Measurements from ENCODE around the gene UVRAG. TPM values are rescaled to one million over a fixed set of nuclear protein-coding genes. Genes with fewer than 3 reads are reported as not detected.
"Not testable (repeated sequence)": the region's sequence is repeated elsewhere in the genome, so short reads cannot be mapped to it uniquely, and the experiment has no call there.

UVRAG gene
- total RNA-seq, 1 experiment from 2014 or later: 31.3 TPM

DNA sequence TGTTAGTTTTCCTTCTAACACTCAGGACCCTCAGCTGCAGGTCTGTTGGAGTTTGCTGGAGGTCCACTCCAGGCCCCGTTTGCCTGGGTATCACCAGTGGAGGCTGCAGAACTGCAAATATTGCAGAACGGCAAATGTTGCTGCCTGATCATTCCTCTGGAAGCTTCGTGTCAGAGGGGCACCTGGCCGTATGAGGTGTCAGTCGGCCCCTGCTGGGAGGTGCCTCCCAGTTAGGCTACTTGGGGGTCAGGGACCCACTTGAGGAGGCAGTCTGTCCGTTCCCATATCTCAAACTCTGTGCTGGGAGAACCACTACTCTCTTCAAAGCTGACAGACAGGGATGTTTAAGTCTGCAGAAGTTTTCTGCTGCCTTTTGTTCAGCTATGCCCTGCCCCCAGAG lies 164.1 kb downstream of the UVRAG start:
- H3K4me3 Mint-ChIP-seq (ENCODE audit: unreplicated experiment); POLR2A ChIA-PET; H3K27ac Mint-ChIP-seq (ENCODE audit: unreplicated experiment); H3K27me3 Mint-ChIP-seq (ENCODE audit: insufficient read depth, unreplicated experiment); H3K4me1 ChIP-seq; CTCF ChIA-PET; H3K4me3 ChIP-seq (ENCODE audit: low read depth, low read length); DNase-seq; BruUV-seq (replicated peaks); H3K36me3 ChIP-seq (ENCODE audit: control insufficient read depth, insufficient read depth, low read length); H3K27me3 ChIP-seq (replicated peaks; ENCODE audit: control insufficient read depth, insufficient read depth, low read length); intact Hi-C loops (cut with micrococcal nuclease; ENCODE audit: unreplicated experiment); H3K9me3 ChIP-seq; H3K9me3 Mint-ChIP-seq (ENCODE audit: unreplicated experiment): not testable (repeated sequence)
- Mint-ChIP-seq H3K36me3 (ENCODE audit: insufficient read depth, unreplicated experiment) (peaks cover 11% of the 10 kb centered on the region), H3K4me1 (ENCODE audit: low read depth, unreplicated experiment) (peaks cover 14% of the 10 kb centered on the region)

DNA sequence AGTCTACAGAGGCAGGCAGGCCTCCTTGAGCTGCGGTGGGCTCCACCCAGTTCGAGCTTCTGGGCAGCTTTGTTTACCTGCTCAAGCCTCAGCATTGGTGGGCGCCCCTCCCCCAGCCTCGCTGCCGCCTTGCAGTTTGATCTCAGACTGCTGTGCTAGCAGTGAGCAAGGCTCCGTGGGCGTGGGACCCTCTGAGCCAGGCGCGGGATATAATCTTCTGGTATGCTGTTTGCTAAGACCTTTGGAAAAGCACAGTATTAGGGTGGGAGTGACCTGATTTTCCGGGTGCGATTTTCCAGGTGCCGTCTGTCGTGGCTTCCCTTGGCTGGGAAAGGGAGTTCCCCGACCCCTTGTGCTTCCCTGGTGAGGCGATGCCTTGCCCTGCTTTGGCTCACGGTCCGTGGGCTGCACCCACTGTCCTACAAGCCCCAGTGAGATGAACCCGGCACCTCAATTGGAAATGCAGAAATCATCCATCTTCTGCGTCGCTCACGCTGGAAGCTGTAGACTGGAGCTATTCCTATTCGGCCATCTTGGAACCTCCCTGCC lies 164.5 kb downstream of the UVRAG start:
- H3K27me3 ChIP-seq (replicated peaks; ENCODE audit: control insufficient read depth, insufficient read depth, low read length); H3K4me3 ChIP-seq (ENCODE audit: low read depth, low read length); H3K36me3 ChIP-seq (ENCODE audit: control insufficient read depth, insufficient read depth, low read length); H3K9me3 Mint-ChIP-seq (ENCODE audit: unreplicated experiment); intact Hi-C loops (cut with micrococcal nuclease; ENCODE audit: unreplicated experiment); POLR2A ChIA-PET; H3K4me1 ChIP-seq; CTCF ChIA-PET; BruUV-seq (replicated peaks); H3K9me3 ChIP-seq; DNase-seq; H3K27me3 Mint-ChIP-seq (ENCODE audit: insufficient read depth, unreplicated experiment); H3K4me3 Mint-ChIP-seq (ENCODE audit: unreplicated experiment); H3K27ac Mint-ChIP-seq (ENCODE audit: unreplicated experiment): not testable (repeated sequence)
- H3K4me1 Mint-ChIP-seq (ENCODE audit: low read depth, unreplicated experiment): peaks cover 14% of the 10 kb centered on the region
- H3K36me3 Mint-ChIP-seq (ENCODE audit: insufficient read depth, unreplicated experiment): peaks cover 11% of the 10 kb centered on the region

DNA sequence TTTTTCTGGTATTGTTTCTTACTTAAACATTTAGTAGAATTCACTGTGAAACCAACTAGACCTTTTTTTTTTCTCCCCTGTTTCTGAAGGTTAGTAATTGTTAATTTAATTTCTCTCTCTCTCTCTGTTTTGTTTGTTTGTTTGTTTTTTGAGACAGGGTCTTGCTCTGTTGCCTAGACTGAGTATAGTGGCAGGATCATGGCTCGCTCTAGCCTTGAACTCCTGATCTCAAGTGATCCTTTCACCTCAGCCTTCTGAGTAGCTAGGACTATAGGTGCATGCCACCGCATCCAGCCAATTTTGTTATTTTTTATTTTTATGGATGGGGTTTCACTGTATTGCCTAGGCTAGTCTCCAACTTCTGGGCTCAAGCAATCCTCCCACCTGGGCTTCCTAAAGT lies 165.0 kb downstream of the UVRAG start:
- POLR2A ChIA-PET: no interaction called here

DNA sequence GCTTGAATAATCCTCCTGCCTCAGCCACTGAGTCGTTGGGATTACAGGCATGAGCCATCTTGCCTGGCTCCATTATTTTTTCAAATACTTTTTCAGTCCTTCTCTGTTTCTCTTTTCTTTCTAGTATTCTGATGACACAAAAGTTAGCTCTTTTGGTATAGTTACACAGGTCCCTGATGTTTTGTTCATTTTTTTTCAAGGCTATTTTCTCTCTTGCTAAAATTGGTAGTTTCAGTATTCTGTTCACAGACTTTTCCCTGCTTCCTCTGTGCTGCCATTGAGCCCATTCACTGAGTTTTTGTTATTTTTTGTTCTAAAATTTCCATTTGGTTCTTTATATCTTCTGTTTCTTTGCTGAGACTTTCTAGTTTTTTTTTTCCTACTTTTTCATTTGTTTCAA lies 166.5 kb downstream of the UVRAG start:
- Mint-ChIP-seq H3K9me3 (ENCODE audit: unreplicated experiment) (no peaks in the 10 kb centered on the region), H3K4me3 (ENCODE audit: unreplicated experiment) (no peak overlapping the region), H3K36me3 (ENCODE audit: insufficient read depth, unreplicated experiment) (peaks cover 11% of the 10 kb centered on the region), H3K4me1 (ENCODE audit: low read depth, unreplicated experiment) (peaks cover 11% of the 10 kb centered on the region), H3K27ac (ENCODE audit: unreplicated experiment) (peak overlapping the region; percentile 40), H3K27me3 (ENCODE audit: insufficient read depth, unreplicated experiment) (no peaks in the 10 kb centered on the region)
- CTCF ChIA-PET: no interaction called here
- BruUV-seq (replicated peaks): no TSS peak
- Histone ChIP-seq H3K9me3 (no peaks in the 10 kb centered on the region), H3K36me3 (ENCODE audit: control insufficient read depth, insufficient read depth, low read length) (no peaks in the 10 kb centered on the region; the same call in 1 of the 2 replicates), H3K27me3 (replicated peaks; ENCODE audit: control insufficient read depth, insufficient read depth, low read length) (no peaks in the 10 kb centered on the region), H3K4me1 (no peaks in the 10 kb centered on the region), H3K4me3 (ENCODE audit: low read depth, low read length) (no peak overlapping the region)
- no peak for DNase-seq
- TF ChIP-seq, protein P1, sequence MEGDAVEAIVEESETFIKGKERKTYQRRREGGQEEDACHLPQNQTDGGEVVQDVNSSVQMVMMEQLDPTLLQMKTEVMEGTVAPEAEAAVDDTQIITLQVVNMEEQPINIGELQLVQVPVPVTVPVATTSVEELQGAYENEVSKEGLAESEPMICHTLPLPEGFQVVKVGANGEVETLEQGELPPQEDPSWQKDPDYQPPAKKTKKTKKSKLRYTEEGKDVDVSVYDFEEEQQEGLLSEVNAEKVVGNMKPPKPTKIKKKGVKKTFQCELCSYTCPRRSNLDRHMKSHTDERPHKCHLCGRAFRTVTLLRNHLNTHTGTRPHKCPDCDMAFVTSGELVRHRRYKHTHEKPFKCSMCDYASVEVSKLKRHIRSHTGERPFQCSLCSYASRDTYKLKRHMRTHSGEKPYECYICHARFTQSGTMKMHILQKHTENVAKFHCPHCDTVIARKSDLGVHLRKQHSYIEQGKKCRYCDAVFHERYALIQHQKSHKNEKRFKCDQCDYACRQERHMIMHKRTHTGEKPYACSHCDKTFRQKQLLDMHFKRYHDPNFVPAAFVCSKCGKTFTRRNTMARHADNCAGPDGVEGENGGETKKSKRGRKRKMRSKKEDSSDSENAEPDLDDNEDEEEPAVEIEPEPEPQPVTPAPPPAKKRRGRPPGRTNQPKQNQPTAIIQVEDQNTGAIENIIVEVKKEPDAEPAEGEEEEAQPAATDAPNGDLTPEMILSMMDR (IDR thresholded peaks at IDR 0.05; ENCODE audit: insufficient read depth in 1 of 2, low read depth in 1 of 2, low read length in 1 of 2, severe bottlenecking in 1 of 2, unreplicated experiment in 1 of 2): no peak
- intact Hi-C loops (cut with micrococcal nuclease; ENCODE audit: unreplicated experiment): no loop called here
- POLR2A ChIA-PET: interaction anchor here (0.7 kb wide), 1 partner anchor 92 kb away, joined by 4 read pairs; no protein-coding TSS in a partner anchor

More for the DNA sequence above, 165.0 kb downstream of the UVRAG start:
- H3K9me3 Mint-ChIP-seq (ENCODE audit: unreplicated experiment): no peaks in the 10 kb centered on the region
- no peaks in the 10 kb centered on the region for H3K27me3 ChIP-seq (replicated peaks; ENCODE audit: control insufficient read depth, insufficient read depth, low read length)
- peaks cover 14% of the 10 kb centered on the region for H3K4me1 Mint-ChIP-seq (ENCODE audit: low read depth, unreplicated experiment)
- no peaks in the 10 kb centered on the region for H3K27me3 Mint-ChIP-seq (ENCODE audit: insufficient read depth, unreplicated experiment)
- no peak overlapping the region for H3K4me3 ChIP-seq (ENCODE audit: low read depth, low read length)
- no peaks in the 10 kb centered on the region for H3K9me3 ChIP-seq
- H3K36me3 ChIP-seq (ENCODE audit: control insufficient read depth, insufficient read depth, low read length): no peaks in the 10 kb centered on the region; the same call in 1 of the 2 replicates
- H3K36me3 Mint-ChIP-seq (ENCODE audit: insufficient read depth, unreplicated experiment): peaks cover 11% of the 10 kb centered on the region
- no peak for DNase-seq
- H3K4me1 ChIP-seq: no peaks in the 10 kb centered on the region
- intact Hi-C loops (cut with micrococcal nuclease; ENCODE audit: unreplicated experiment): no loop called here
- H3K4me3 Mint-ChIP-seq (ENCODE audit: unreplicated experiment): no peak overlapping the region
- CTCF ChIA-PET: no interaction called here
- TF ChIP-seq, protein P1 (IDR thresholded peaks at IDR 0.05; ENCODE audit: insufficient read depth in 1 of 2, low read depth in 1 of 2, low read length in 1 of 2, severe bottlenecking in 1 of 2, unreplicated experiment in 1 of 2): no peak
- no peak overlapping the region for H3K27ac Mint-ChIP-seq (ENCODE audit: unreplicated experiment)
- no TSS peak for BruUV-seq (replicated peaks)

Data from Caco-2 (cell line).